ENCODE measurements around the gene PLK1. TPM values are rescaled to one million over a fixed set of nuclear protein-coding genes. Genes with fewer than 3 reads are reported as not detected.

The PLK1 gene
- total and polyA plus RNA-seq, 2 experiments from 2014 or later: 17.2 to 32.7 TPM

- DNase-seq: peak; percentile 19
- no peak overlapping the region for H3K27ac ChIP-seq
- H4K20me1 ChIP-seq (ENCODE audit: insufficient read depth): no peaks in the 10 kb centered on the region
- H3K4me2 ChIP-seq (ENCODE audit: unreplicated experiment): no peak overlapping the region
- TF ChIP-seq EZH2phosphoT487 (IDR thresholded peaks at IDR 0.05; ENCODE audit: insufficient read depth, low read depth): no peak
- no peak for TF ChIP-seq EZH2 (IDR thresholded peaks at IDR 0.05; ENCODE audit: insufficient read depth, poor library complexity, severe bottlenecking)
- no peaks in the 10 kb centered on the region for H3K9me3 ChIP-seq (ENCODE audit: low read depth)
- H3K36me3 ChIP-seq (ENCODE audit: low read depth): peaks cover 18% of the 10 kb centered on the region
- WGBS, 2 experiments (ENCODE audit: low coverage in 1 of 2, low lambda C conversion rate in 2 of 2, missing lambda C conversion rate in 2 of 2): 100% methylated on average over 1 of the region's 1 CpG
- no peaks in the 10 kb centered on the region; the same call in 1 of the 2 replicates for H3F3A ChIP-seq (ENCODE audit: insufficient read depth)
- no peaks in the 10 kb centered on the region for H3K9me2 ChIP-seq (ENCODE audit: insufficient read depth)
- H3K27me3 ChIP-seq (replicated peaks; ENCODE audit: insufficient read depth): no peaks in the 10 kb centered on the region
- in situ Hi-C loops (cut with MboI): loop anchor here (25.0 kb wide), 1 partner anchor 830 kb away; no protein-coding TSS in a partner anchor
- H3K79me2 ChIP-seq (ENCODE audit: insufficient read depth): peaks cover 64% of the 10 kb centered on the region
- no peak overlapping the region for H3K9ac ChIP-seq
- H2AFZ ChIP-seq: no peak overlapping the region
- peaks cover 18% of the 10 kb centered on the region; the same call in 1 of the 2 replicates for H3K4me1 ChIP-seq (ENCODE audit: insufficient read depth)
- H3K4me3 ChIP-seq: no peak overlapping the region
Measured at GRCh38 chr16:23682181-23682580, 3.5 kb downstream of the PLK1 start.

DNA sequence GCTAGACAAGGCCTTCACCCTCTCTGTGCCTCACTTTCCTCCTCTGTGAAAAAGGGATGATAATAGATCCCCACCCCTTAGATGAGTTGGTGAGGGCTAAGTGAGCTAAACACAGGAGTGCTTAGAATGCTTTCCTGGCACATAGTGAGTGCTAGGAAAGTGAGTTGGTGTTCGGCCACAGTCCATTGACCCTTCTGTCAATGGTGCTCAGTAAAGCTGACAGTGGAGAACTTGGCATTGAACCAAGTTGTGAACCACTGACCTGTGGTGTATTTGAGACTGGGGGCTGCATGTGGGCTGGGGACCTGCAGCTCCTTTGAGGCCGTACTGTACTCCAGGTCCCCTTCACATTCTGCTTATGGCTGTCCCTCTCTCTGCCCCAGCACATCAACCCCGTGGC lies 4.8 kb downstream of the PLK1 start:
- no peaks in the 10 kb centered on the region for H3K27me3 ChIP-seq (replicated peaks; ENCODE audit: insufficient read depth)
- peaks cover 64% of the 10 kb centered on the region for H3K79me2 ChIP-seq (ENCODE audit: insufficient read depth)
- no peaks in the 10 kb centered on the region for H4K20me1 ChIP-seq (ENCODE audit: insufficient read depth)
- H2AFZ ChIP-seq: no peak overlapping the region
- H3K36me3 ChIP-seq (ENCODE audit: low read depth): peaks cover 22% of the 10 kb centered on the region
- TF ChIP-seq EZH2phosphoT487 (IDR thresholded peaks at IDR 0.05; ENCODE audit: insufficient read depth, low read depth) (no peak), EZH2 (IDR thresholded peaks at IDR 0.05; ENCODE audit: insufficient read depth, poor library complexity, severe bottlenecking) (no peak)
- H3F3A ChIP-seq (ENCODE audit: insufficient read depth): no peaks in the 10 kb centered on the region; the same call in 1 of the 2 replicates
- in situ Hi-C loops (cut with MboI): loop anchor here (25.0 kb wide), 1 partner anchor 829 kb away; no protein-coding TSS in a partner anchor
- 0 out of 2 replicates have a peak, but pooled peaks cover 14% of the 10 kb centered on the region for H3K4me1 ChIP-seq (ENCODE audit: insufficient read depth)
- H3K4me3 ChIP-seq: no peak overlapping the region
- H3K9me2 ChIP-seq (ENCODE audit: insufficient read depth): no peaks in the 10 kb centered on the region
- DNase-seq: no peak
- H3K9me3 ChIP-seq (ENCODE audit: low read depth): no peaks in the 10 kb centered on the region
- no peak overlapping the region for H3K4me2 ChIP-seq (ENCODE audit: unreplicated experiment)
- H3K27ac ChIP-seq: no peak overlapping the region
- 97 to 100% methylated on average over 3 of the region's 3 CpGs for WGBS, 2 experiments (ENCODE audit: low coverage in 1 of 2, low lambda C conversion rate in 2 of 2, missing lambda C conversion rate in 2 of 2)
- no peak overlapping the region for H3K9ac ChIP-seq

- no peaks in the 10 kb centered on the region for H3K4me1 ChIP-seq (ENCODE audit: insufficient read depth)
- H3K4me3 ChIP-seq: no peak overlapping the region
- no peak overlapping the region for H3K27ac ChIP-seq
- in situ Hi-C loops (cut with MboI): loop anchor here (25.0 kb wide), 1 partner anchor 825 kb away; no protein-coding TSS in a partner anchor
- H4K20me1 ChIP-seq (ENCODE audit: insufficient read depth): no peaks in the 10 kb centered on the region
- no peaks in the 10 kb centered on the region for H3K27me3 ChIP-seq (replicated peaks; ENCODE audit: insufficient read depth)
- 95 to 96% methylated on average over 16 of the region's 16 CpGs for WGBS, 2 experiments (ENCODE audit: low coverage in 1 of 2, low lambda C conversion rate in 2 of 2, missing lambda C conversion rate in 2 of 2)
- H3F3A ChIP-seq (ENCODE audit: insufficient read depth): no peaks in the 10 kb centered on the region
- DNase-seq: no peak
- H2AFZ ChIP-seq: no peak overlapping the region
- no peak for TF ChIP-seq EZH2 (IDR thresholded peaks at IDR 0.05; ENCODE audit: insufficient read depth, poor library complexity, severe bottlenecking)
- no peak for TF ChIP-seq EZH2phosphoT487 (IDR thresholded peaks at IDR 0.05; ENCODE audit: insufficient read depth, low read depth)
- H3K9me3 ChIP-seq (ENCODE audit: low read depth): no peaks in the 10 kb centered on the region
- peaks cover 30% of the 10 kb centered on the region for H3K36me3 ChIP-seq (ENCODE audit: low read depth)
- H3K79me2 ChIP-seq (ENCODE audit: insufficient read depth): peaks cover 29% of the 10 kb centered on the region
- H3K9ac ChIP-seq: no peak overlapping the region
- no peaks in the 10 kb centered on the region for H3K9me2 ChIP-seq (ENCODE audit: insufficient read depth)
- no peak overlapping the region for H3K4me2 ChIP-seq (ENCODE audit: unreplicated experiment)
Measured at GRCh38 chr16:23687034-23687808, 8.5 kb downstream of the PLK1 start.

DNA sequence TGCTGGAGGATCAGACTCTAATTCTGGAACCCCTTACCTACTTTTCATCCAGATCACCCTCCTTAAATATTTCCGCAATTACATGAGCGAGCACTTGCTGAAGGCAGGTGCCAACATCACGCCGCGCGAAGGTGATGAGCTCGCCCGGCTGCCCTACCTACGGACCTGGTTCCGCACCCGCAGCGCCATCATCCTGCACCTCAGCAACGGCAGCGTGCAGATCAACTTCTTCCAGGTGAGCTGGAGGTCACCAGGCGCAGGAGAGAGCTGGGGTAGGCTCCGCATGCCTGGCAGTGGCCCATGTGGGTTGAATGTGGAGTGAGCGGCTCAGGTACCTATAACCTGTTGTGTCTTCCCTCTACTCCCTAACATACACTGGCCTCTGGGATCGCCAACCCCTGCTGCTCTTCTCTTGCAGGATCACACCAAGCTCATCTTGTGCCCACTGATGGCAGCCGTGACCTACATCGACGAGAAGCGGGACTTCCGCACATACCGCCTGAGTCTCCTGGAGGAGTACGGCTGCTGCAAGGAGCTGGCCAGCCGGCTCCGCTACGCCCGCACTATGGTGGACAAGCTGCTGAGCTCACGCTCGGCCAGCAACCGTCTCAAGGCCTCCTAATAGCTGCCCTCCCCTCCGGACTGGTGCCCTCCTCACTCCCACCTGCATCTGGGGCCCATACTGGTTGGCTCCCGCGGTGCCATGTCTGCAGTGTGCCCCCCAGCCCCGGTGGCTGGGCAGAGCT lies 10.9 kb downstream of the PLK1 start:
- H2AFZ ChIP-seq: no peak overlapping the region
- DNase-seq: no peak
- no peak overlapping the region for H3K9ac ChIP-seq
- H3K9me3 ChIP-seq (ENCODE audit: low read depth): no peaks in the 10 kb centered on the region
- H3K4me2 ChIP-seq (ENCODE audit: unreplicated experiment): no peak overlapping the region
- H3K27ac ChIP-seq: no peak overlapping the region
- H3K27me3 ChIP-seq (replicated peaks; ENCODE audit: insufficient read depth): no peaks in the 10 kb centered on the region
- H3K4me1 ChIP-seq (ENCODE audit: insufficient read depth): no peaks in the 10 kb centered on the region
- no peaks in the 10 kb centered on the region; the same call in 1 of the 2 replicates for H3F3A ChIP-seq (ENCODE audit: insufficient read depth)
- H3K9me2 ChIP-seq (ENCODE audit: insufficient read depth): no peaks in the 10 kb centered on the region
- TF ChIP-seq EZH2 (IDR thresholded peaks at IDR 0.05; ENCODE audit: insufficient read depth, poor library complexity, severe bottlenecking) (no peak), EZH2phosphoT487 (IDR thresholded peaks at IDR 0.05; ENCODE audit: insufficient read depth, low read depth) (no peak)
- 96 to 97% methylated on average over 36 of the region's 36 CpGs for WGBS, 2 experiments (ENCODE audit: low coverage in 1 of 2, low lambda C conversion rate in 2 of 2, missing lambda C conversion rate in 2 of 2)
- in situ Hi-C loops (cut with MboI): loop anchor here (25.0 kb wide), 1 partner anchor 823 kb away; no protein-coding TSS in a partner anchor
- no peak overlapping the region for H3K4me3 ChIP-seq
- no peaks in the 10 kb centered on the region for H4K20me1 ChIP-seq (ENCODE audit: insufficient read depth)
- peaks cover 13% of the 10 kb centered on the region for H3K79me2 ChIP-seq (ENCODE audit: insufficient read depth)
- peaks cover 26% of the 10 kb centered on the region for H3K36me3 ChIP-seq (ENCODE audit: low read depth)

Data from GM23248 (cell line).